SK-N-SH treated with all-trans-retinoic acid at 6 μM for 48 hours (cell line): ENCODE results near the gene C13orf46.
A peak's percentile ranks its signal among the peaks of the same experiment; 100 is the strongest.

Experiments used
- ATAC-seq: fragments of 200-7000 bp; cut with Tn5 transposase; 3 replicates; pipeline ENCODE4 v1.9.1; 2020; ENCODE audit warnings: mild to moderate bottlenecking, moderate library complexity
- ARNTL ChIP-seq: fragments of 450-650 bp; formaldehyde crosslinking; IDR thresholded peaks from 2 replicates; pipeline ENCODE4 v1.5.0; 2020; ENCODE audit warnings: low read depth, mild to moderate bottlenecking, moderate library complexity, borderline replicate concordance
- BACH2 ChIP-seq: fragments of 250-450 bp; sonication (Bioruptor Pico); IDR thresholded peaks from 2 replicates; pipeline ENCODE4 v1.9.0; 2021; ENCODE audit warnings: mild to moderate bottlenecking, borderline replicate concordance
- CREB5 ChIP-seq: fragments of 250-450 bp; sonication (Bioruptor Pico); IDR thresholded peaks from 2 replicates; pipeline ENCODE4 v1.5.1; 2020; ENCODE audit warnings: low read depth, mild to moderate bottlenecking, moderate library complexity
- CSDC2 ChIP-seq: fragments of 250-450 bp; sonication (Bioruptor Pico); IDR thresholded peaks from 2 replicates; pipeline ENCODE4 v1.5.0; 2020; ENCODE audit warnings: mild to moderate bottlenecking, moderate library complexity
- ESRRG ChIP-seq: fragments of 250-450 bp; sonication (Bioruptor Pico); IDR thresholded peaks from 2 replicates; pipeline ENCODE4 v1.6.1; 2021; ENCODE audit warnings: mild to moderate bottlenecking
- GLIS3 ChIP-seq: fragments of 250-450 bp; sonication (Bioruptor Pico); IDR thresholded peaks from 2 replicates; pipeline ENCODE4 v1.5.0; 2020; ENCODE audit warnings: mild to moderate bottlenecking, moderate library complexity
- ISL1 ChIP-seq: fragments of 250-450 bp; sonication (Bioruptor Pico); IDR thresholded peaks from 2 replicates; pipeline ENCODE4 v2.1.2; 2022; ENCODE audit warnings: mild to moderate bottlenecking, moderate library complexity
- OSR1 ChIP-seq: fragments of 250-450 bp; sonication (Bioruptor Pico); IDR thresholded peaks from 2 replicates; pipeline ENCODE4 v1.8.0; 2022; ENCODE audit warnings: moderate library complexity, mild to moderate bottlenecking, inconsistent platforms
- PATZ1 ChIP-seq: fragments of 250-450 bp; sonication (Bioruptor Pico); IDR thresholded peaks from 2 replicates; pipeline ENCODE4 v1.8.0; 2020; ENCODE audit warnings: mild to moderate bottlenecking, moderate library complexity, borderline replicate concordance
- POU6F1 ChIP-seq: fragments of 250-450 bp; sonication (Bioruptor Pico); IDR thresholded peaks from 2 replicates; pipeline ENCODE4 v1.8.0; 2021; ENCODE audit warnings: low read depth, mild to moderate bottlenecking, moderate library complexity, borderline replicate concordance
- PPARA ChIP-seq: fragments of 250-450 bp; sonication (Bioruptor Pico); IDR thresholded peaks from 2 replicates; pipeline ENCODE4 v1.5.0; 2020; ENCODE audit warnings: mild to moderate bottlenecking, borderline replicate concordance
- RARB ChIP-seq: fragments of 250-450 bp; sonication (Bioruptor Pico); IDR thresholded peaks from 2 replicates; pipeline ENCODE4 v1.8.0; 2021; ENCODE audit warnings: mild to moderate bottlenecking, moderate library complexity
- SNAI2 ChIP-seq: fragments of 250-450 bp; sonication (Bioruptor Pico); IDR thresholded peaks from 2 replicates; pipeline ENCODE4 v1.5.0; 2020; ENCODE audit warnings: mild to moderate bottlenecking, moderate library complexity
- TOX ChIP-seq: fragments of 250-450 bp; sonication (Bioruptor Pico); IDR thresholded peaks from 2 replicates; pipeline ENCODE4 v1.8.0; 2021; ENCODE audit warnings: mild to moderate bottlenecking, moderate library complexity, borderline replicate concordance
- TSHZ2 ChIP-seq: fragments of 250-450 bp; sonication (Bioruptor Pico); IDR thresholded peaks from 2 replicates; pipeline ENCODE4 v1.5.0; 2020; ENCODE audit warnings: mild to moderate bottlenecking, moderate library complexity
- ZFP3 ChIP-seq: fragments of 250-450 bp; sonication (Bioruptor Pico); IDR thresholded peaks from 2 replicates; pipeline ENCODE4 v1.5.0; 2020; ENCODE audit warnings: mild to moderate bottlenecking, moderate library complexity
- ZFP30 ChIP-seq: fragments of 450-650 bp; formaldehyde crosslinking; IDR thresholded peaks from 2 replicates; pipeline ENCODE4 v1.5.0; 2022; ENCODE audit warnings: mild to moderate bottlenecking, moderate library complexity
- ZNF565 ChIP-seq: fragments of 450-650 bp; formaldehyde crosslinking; conservative IDR thresholded peaks from 2 replicates; pipeline ENCODE4 v1.5.0; 2020; ENCODE audit warnings: low read depth, mild to moderate bottlenecking, moderate library complexity
- ZNF70 ChIP-seq: fragments of 450-650 bp; formaldehyde crosslinking; IDR thresholded peaks from 2 replicates; pipeline ENCODE4 v1.5.0; 2020; ENCODE audit warnings: mild to moderate bottlenecking, moderate library complexity
- ZNF8 ChIP-seq: fragments of 450-650 bp; formaldehyde crosslinking; IDR thresholded peaks from 2 replicates; pipeline ENCODE4 v1.5.0; 2020; ENCODE audit warnings: mild to moderate bottlenecking, moderate library complexity

C13orf46 gene

GRCh38 chr13:113930671-113931637, 42.9 kb downstream of the C13orf46 start:
- ATAC-seq = no peak
- TF ChIP-seq ESRRG (CRISPR knock-in tag) (no peak), TOX (no peak), RARB (CRISPR knock-in tag) (no peak), TSHZ2 (CRISPR knock-in tag) (no peak), GLIS3 (no peak), SNAI2 (CRISPR knock-in tag) (no peak), OSR1 (no peak), ZNF70 (CRISPR knock-in tag) (no peak), POU6F1 (CRISPR knock-in tag) (no peak), ISL1 (CRISPR knock-in tag) (no peak), ZFP3 (CRISPR knock-in tag) (no peak), ZNF8 (CRISPR knock-in tag) (no peak), PPARA (no peak), PATZ1 (CRISPR knock-in tag) (no peak), BACH2 (CRISPR knock-in tag) (no peak), ZNF565 (CRISPR knock-in tag) (no peak), CREB5 (CRISPR knock-in tag) (no peak), ARNTL (no peak), CSDC2 (CRISPR knock-in tag) (no peak)

GRCh38 chr13:113929628-113930615, 44.0 kb downstream of the C13orf46 start:
- ATAC-seq = peak; percentile 51
- TF ChIP-seq SNAI2 (CRISPR knock-in tag) (no peak), ZNF565 (CRISPR knock-in tag) (no peak), ESRRG (CRISPR knock-in tag) (no peak), BACH2 (CRISPR knock-in tag) (no peak), PPARA (no peak), ZNF70 (CRISPR knock-in tag) (no peak), TOX (no peak), ZFP30 (CRISPR knock-in tag) (no peak), TSHZ2 (CRISPR knock-in tag) (no peak), PATZ1 (CRISPR knock-in tag) (no peak), RARB (CRISPR knock-in tag) (no peak), CREB5 (CRISPR knock-in tag) (no peak), GLIS3 (no peak), ARNTL (no peak), CSDC2 (CRISPR knock-in tag) (no peak)
